Sigmoid colon (tissue), 7 donors: ENCODE measurements around the gene DKK1. TPM values are rescaled to one million over a fixed set of nuclear protein-coding genes. Genes with fewer than 3 reads are reported as not detected.

ENCODE experiments used
- DNase-seq: peaks from one replicate; pipeline ENCODE4 v3.0.0-alpha.2; 2019
- H3K27ac ChIP-seq, 4 donors: fragments of 200-600 bp; sonication (generic); one replicate each; pipeline ENCODE4 v1.5.1; 2016 to 2019; ENCODE audit warnings: mild to moderate bottlenecking in 1 of 4
- H3K27me3 ChIP-seq, 3 donors: fragments of 200-600 bp; sonication (generic); one replicate each; pipeline ENCODE4 v1.5.1; 2019; ENCODE audit warnings: mild to moderate bottlenecking in 1 of 3
- H3K36me3 ChIP-seq, 4 donors: fragments of 200-600 bp; sonication (generic); one replicate each; pipeline ENCODE4 v1.5.1; 2016 to 2019
- H3K4me1 ChIP-seq, 4 donors: fragments of 200-600 bp; sonication (generic); one replicate each; pipeline ENCODE4 v1.5.1; 2017 to 2019
- H3K4me3 ChIP-seq, 4 donors: fragments of 200-600 bp; sonication (generic); one replicate each; pipeline ENCODE4 v1.5.1; 2017 to 2019; ENCODE audit warnings: mild to moderate bottlenecking in 2 of 4, moderate library complexity in 1 of 4
- H3K9me3 ChIP-seq, 4 donors: fragments of 200-600 bp in 3 of 4; sonication (generic) in 3 of 4; one replicate each; pipeline versions ENCODE4 v1.5.1 to v1.6.1; 2013 to 2019
- CTCF ChIP-seq, 4 experiments: fragments of 450-650 bp in 3 of 4; fragments of 200-600 bp in 1 of 4; IDR thresholded peaks; one replicate each; pipeline ENCODE4 v1.5.1; 2016 to 2019; ENCODE audit warnings: antibody characterized with exemption in 4 of 4, mild to moderate bottlenecking in 3 of 4, moderate library complexity in 2 of 4
- EP300 ChIP-seq, 4 donors: sonication (generic); formaldehyde crosslinking; IDR thresholded peaks; one replicate each; pipeline ENCODE4 v1.6.1; 2017; ENCODE audit warnings: antibody characterized with exemption in 4 of 4
- POLR2A ChIP-seq, 2 donors: fragments of 450-650 bp; IDR thresholded peaks; one replicate each; pipeline ENCODE4 v1.6.1; 2016; ENCODE audit warnings: antibody characterized with exemption in 2 of 2, mild to moderate bottlenecking in 2 of 2, moderate library complexity in 2 of 2
- POLR2AphosphoS5 ChIP-seq, 4 donors: sonication (generic); formaldehyde crosslinking; IDR thresholded peaks; one replicate each; pipeline ENCODE4 v1.6.1; 2017; ENCODE audit warnings: antibody characterized with exemption in 4 of 4
- WGBS, 2 donors: extraction: QIAGEN DNeasy Blood & Tissue Kit; methylation state at CpG; one replicate each; pipeline ENCODE4 v1.1.7; 2013; 5-methylcytosine and 5-hydroxymethylcytosine counted together
- intact Hi-C: fragments of 100-400 bp; cut with DNase I; formaldehyde crosslinking; loops from one replicate; pipeline ENCODE4 v1.15.1; 2023
- polyA plus RNA-seq, 3 donors: library from polyadenylated mRNA; stranded (reverse); fragments of 200-250 nt; gene quantifications; one replicate each; pipeline ENCODE4 v1.2.3, GENCODE V29; 2013
- total RNA-seq, 4 donors: library from RNA; depleted of rRNA; stranded (reverse); fragments of >200 nt; gene quantifications; one replicate each; pipeline ENCODE4 v1.1.0, GENCODE V29; 2016
- donor health status: healthy with polysubstance abuse.
- donor health status: Bipolar disorder and iron deficiency.
- donor health status: healthy.

The DKK1 gene
- total and polyA plus RNA-seq, 7 donors: 0.66 to 2.8 (median 2.0) TPM; not detected in 2

GRCh38 chr10:52269233-52269632 is 44.8 kb upstream of the DKK1 start:
- intact Hi-C loops: no loop called here
- peaks cover 0 to 15% (median 0%) of the 10 kb centered on the region in 4 donors for H3K36me3 ChIP-seq
- H3K9me3 ChIP-seq: no peaks in the 10 kb centered on the region
- DNase-seq: no peak
- H3K4me3 ChIP-seq: no peak overlapping the region
- H3K27ac ChIP-seq: no peak overlapping the region
- H3K27me3 ChIP-seq: no peaks in the 10 kb centered on the region
- no peaks in the 10 kb centered on the region for H3K4me1 ChIP-seq
- no peak for TF ChIP-seq POLR2AphosphoS5 (IDR thresholded peaks at IDR 0.05)
- no peak for TF ChIP-seq EP300 (IDR thresholded peaks at IDR 0.05)
- WGBS, 2 donors: 84 to 87% methylated on average over 4 of the region's 4 CpGs

GRCh38 chr10:52276163-52276562 is 37.9 kb upstream of the DKK1 start:
- Histone ChIP-seq H3K4me1 (peaks cover 0 to 9% (median 3%) of the 10 kb centered on the region in 4 donors), H3K9me3 (no peaks in the 10 kb centered on the region), H3K36me3 (peaks cover 0 to 12% (median 0%) of the 10 kb centered on the region in 4 donors), H3K4me3 (no peak overlapping the region), H3K27me3 (no peaks in the 10 kb centered on the region), H3K27ac (no peak overlapping the region)
- DNase-seq: no peak
- no peak for TF ChIP-seq POLR2AphosphoS5 (IDR thresholded peaks at IDR 0.05)
- no peak for TF ChIP-seq CTCF (IDR thresholded peaks at IDR 0.05)
- TF ChIP-seq POLR2A (IDR thresholded peaks at IDR 0.05): no peak
- TF ChIP-seq EP300 (IDR thresholded peaks at IDR 0.05): no peak
- intact Hi-C loops: no loop called here
- WGBS, 2 donors: 33 to 73% methylated on average over 2 of the region's 2 CpGs

GRCh38 chr10:52276986-52277385 is 37.1 kb upstream of the DKK1 start:
- H3K4me3 ChIP-seq: no peak overlapping the region
- no peaks in the 10 kb centered on the region for H3K27me3 ChIP-seq
- no peaks in the 10 kb centered on the region for H3K9me3 ChIP-seq
- TF ChIP-seq CTCF (IDR thresholded peaks at IDR 0.05) (no peak), POLR2A (IDR thresholded peaks at IDR 0.05) (no peak), EP300 (IDR thresholded peaks at IDR 0.05) (no peak), POLR2AphosphoS5 (IDR thresholded peaks at IDR 0.05) (no peak)
- intact Hi-C loops: no loop called here
- no peak for DNase-seq
- peaks cover 0 to 9% (median 3%) of the 10 kb centered on the region in 4 donors for H3K4me1 ChIP-seq
- H3K36me3 ChIP-seq: peaks cover 0 to 5% (median 0%) of the 10 kb centered on the region in 4 donors
- 10 to 40% methylated on average over 1 of the region's 1 CpG for WGBS, 2 donors
- H3K27ac ChIP-seq: no peak overlapping the region

GRCh38 chr10:52279546-52279945 is 34.5 kb upstream of the DKK1 start:
- intact Hi-C loops: no loop called here
- Histone ChIP-seq H3K27me3 (no peaks in the 10 kb centered on the region), H3K27ac (no peak overlapping the region), H3K9me3 (no peaks in the 10 kb centered on the region), H3K4me1 (peaks cover 0 to 9% (median 3%) of the 10 kb centered on the region in 4 donors), H3K4me3 (no peak overlapping the region), H3K36me3 (peaks cover 0 to 16% (median 0%) of the 10 kb centered on the region in 4 donors)
- TF ChIP-seq CTCF (IDR thresholded peaks at IDR 0.05) (no peak), POLR2AphosphoS5 (IDR thresholded peaks at IDR 0.05) (no peak), EP300 (IDR thresholded peaks at IDR 0.05) (no peak), POLR2A (IDR thresholded peaks at IDR 0.05) (no peak)
- WGBS, 2 donors: 73 to 74% methylated on average over 3 of the region's 3 CpGs
- DNase-seq: no peak

DNA sequence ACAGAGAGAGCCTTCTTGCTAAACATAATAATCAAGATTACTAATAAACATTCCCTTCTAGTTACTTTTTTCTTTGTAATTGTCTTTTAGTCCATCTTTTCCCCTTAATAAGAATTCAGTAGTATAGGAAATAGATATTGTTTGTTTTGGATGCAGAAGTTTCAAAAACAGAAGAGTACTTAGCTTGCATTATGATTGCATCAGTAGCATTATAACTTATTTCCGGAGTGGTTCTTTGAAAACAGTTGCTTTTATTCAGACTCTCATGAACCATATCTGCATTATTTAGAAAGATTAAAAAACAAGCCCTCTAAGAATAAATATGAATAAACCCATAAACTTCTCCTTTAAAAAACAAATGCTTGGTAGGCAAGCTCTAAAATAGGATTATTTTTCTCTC is 34.0 kb upstream of the DKK1 start:
- Histone ChIP-seq H3K9me3 (no peaks in the 10 kb centered on the region), H3K36me3 (peaks cover 0 to 16% (median under 1%) of the 10 kb centered on the region in 4 donors), H3K27ac (no peak overlapping the region), H3K4me3 (no peak overlapping the region), H3K27me3 (no peaks in the 10 kb centered on the region), H3K4me1 (peaks cover 0 to 9% (median 3%) of the 10 kb centered on the region in 4 donors)
- DNase-seq: no peak
- intact Hi-C loops: no loop called here
- WGBS, 2 donors: 84 to 85% methylated on average over 1 of the region's 1 CpG
- no peak for TF ChIP-seq CTCF (IDR thresholded peaks at IDR 0.05)
- TF ChIP-seq EP300 (IDR thresholded peaks at IDR 0.05): no peak
